Left cardiac atrium (tissue), 4 donors: ENCODE data around the gene GSTCD. TPM values are rescaled to one million over a fixed set of nuclear protein-coding genes. Genes with fewer than 3 reads are reported as not detected.
"Not testable (repeated sequence)": the region's sequence is repeated elsewhere in the genome, so short reads cannot be mapped to it uniquely, and the experiment has no call there.

Source experiments
- ATAC-seq, 2 donors: fragments of 200-7000 bp; cut with Tn5 transposase; one replicate each; pipeline ENCODE4 v1.9.1; 2020; ENCODE audit warnings: mild to moderate bottlenecking in 2 of 2, moderate library complexity in 2 of 2
- DNase-seq: peaks from one replicate; pipeline ENCODE4 v3.0.0-alpha.2; 2020
- intact Hi-C, 2 donors: fragments of 100-400 bp; cut with DNase I; formaldehyde crosslinking; loops; one replicate each; pipeline versions ENCODE4 v1.14.1 to v1.15.1; 2022 to 2023
- total RNA-seq, 2 donors: library from RNA; stranded (reverse); fragmentation: NEBNext Ultra II Directional; extraction: Animal tissue kit (Norgen Biotek cat#: 25700); gene quantifications; one replicate each; pipeline ENCODE4 v1.2.1, GENCODE V29; 2021
- donor health status: DM: no; HTN: yes; CAD: no.
- donor health status: DM: no; HTN: yes; CAD: no; lungs with severe emphysema.
- donor health status: DM: yes; HTN: yes; CAD: no.
- donor health status: Dilated cardiomyopathy.

Gene GSTCD
- total RNA-seq, 2 donors from 2014 or later, result 5.0 to 5.4 TPM

DNA sequence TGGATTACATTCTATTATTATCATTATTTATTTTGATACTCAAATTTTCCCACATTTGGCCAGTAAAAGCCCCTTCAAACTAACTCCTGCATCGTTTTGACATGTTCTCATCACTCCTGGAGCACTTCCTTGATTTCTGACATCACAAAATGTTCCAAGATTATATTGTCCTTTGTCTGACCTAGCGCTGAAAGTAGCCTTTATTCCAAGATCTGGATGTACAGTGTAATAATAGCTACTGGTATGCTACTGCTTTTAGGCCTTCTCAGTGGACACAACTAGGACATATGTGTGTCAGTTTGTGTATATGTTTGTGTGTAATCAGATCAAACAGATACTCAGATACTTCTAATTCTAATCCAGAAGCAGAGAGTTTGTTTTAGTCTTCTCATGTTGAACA, 76.2 kb downstream of the GSTCD start:
- DNase-seq (no peak), ATAC-seq (peak; percentile 38 to 63)
- intact Hi-C loops, result no loop called here

DNA sequence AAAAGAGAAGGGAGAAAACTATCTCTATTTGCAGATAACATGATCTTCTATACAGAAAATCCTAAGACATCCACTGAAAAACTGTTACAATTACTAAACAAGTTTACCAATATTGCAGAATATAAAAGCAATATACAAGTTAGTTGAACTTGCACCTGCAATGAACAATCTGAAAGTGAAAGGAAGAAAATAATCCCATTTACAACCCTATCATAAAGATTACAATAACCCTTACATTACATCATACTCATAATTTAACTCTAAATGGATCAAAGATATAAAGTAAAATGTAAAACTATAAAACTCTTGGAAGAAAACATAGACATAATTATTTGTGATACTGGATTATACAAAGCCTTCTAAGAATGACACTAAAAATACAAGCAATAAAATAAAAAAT, 77.2 kb downstream of the GSTCD start:
- ATAC-seq, result no peak
- intact Hi-C loops, result no loop called here
- no peak for DNase-seq

DNA sequence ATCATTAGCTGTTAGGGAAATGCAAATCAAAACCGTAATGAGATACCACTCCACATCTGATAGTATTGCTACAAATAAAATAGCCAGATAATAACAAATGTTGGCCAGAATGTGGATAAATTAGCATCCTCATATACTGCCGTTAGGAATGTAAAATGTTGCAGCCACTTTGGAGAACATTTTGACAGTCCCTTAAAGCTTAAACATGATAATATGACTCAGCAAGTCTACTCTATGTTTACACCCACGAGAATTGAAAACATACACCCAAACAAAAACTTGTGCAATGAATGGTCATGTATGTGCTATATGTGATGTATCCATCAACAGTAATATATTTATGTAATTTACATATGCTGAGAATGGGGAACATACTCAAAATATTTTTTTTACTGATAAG, 78.2 kb downstream of the GSTCD start:
- intact Hi-C loops, result no loop called here
- no peak for DNase-seq
- ATAC-seq, result no peak

DNA sequence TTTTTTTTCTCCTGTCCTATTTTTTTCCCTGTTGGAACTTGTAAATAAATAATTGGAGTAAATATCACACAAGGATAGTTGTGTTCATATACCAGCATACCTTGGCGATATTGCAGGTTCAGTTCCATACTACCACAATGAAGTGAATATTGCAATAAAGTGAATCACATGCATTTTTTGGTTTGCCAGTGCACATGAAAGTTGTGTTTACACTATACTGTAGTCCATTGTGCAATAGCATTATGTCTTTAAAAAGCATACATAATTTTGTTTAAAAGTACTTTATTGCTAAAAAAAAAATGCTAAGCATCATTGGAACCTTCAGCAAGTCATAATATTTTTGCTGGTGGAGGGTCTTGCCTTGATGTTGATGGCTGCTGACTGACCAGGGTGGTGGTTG, 88.6 kb downstream of the GSTCD start:
- intact Hi-C loops, result no loop called here
- no peak for ATAC-seq

DNA sequence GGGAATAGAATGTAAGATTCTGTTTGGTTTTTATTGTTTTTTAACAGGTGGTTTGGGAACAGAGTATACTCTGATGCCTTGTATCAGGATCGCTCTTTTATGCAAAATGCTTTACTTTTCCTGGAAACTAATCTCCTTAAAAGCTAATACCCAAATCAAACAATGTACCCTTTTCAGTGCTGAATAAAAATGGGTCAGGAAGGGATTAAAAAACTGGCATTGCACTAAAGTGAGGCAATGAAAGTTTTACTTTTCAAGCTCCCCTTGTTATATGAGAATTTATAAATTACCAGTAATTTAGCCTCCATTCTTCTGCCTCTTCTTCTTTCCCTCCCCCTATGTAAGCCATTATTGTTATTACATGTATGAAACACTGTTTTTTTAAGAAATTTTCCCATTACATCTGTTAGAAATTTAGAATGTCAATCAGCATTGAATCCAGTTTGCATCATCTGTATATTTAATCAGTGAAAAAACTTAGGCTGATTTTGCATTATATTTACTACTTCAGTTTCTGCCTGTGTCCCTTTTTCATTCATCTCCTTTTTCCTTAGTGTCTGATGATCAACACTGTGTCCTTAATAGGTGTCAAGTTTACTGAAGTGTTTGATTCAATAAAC, 97.0 kb downstream of the GSTCD start:
- ATAC-seq (no peak), DNase-seq (no peak)
- intact Hi-C loops, result no loop called here

More for the DNA sequence above, 88.6 kb downstream of the GSTCD start:
- DNase-seq, result no peak

DNA sequence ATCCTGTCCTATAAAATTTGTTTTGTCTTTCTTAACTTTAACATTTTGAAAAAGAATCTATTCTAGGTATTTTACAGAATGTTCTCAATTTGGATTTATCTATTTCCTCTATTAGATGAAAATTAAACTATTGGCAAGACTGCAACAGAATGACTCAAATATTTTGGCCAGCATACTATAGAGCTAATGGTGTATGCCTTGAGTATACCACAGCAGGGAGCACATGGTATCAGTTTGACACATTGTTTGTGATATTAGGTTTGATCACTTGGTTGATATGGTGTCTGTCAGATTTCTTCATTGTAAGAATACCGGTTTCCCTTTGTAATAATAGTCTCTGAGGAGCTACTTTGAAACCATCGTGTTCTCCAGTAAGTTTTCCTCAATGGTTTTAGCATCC, 98.9 kb downstream of the GSTCD start:
- DNase-seq (no peak), ATAC-seq (no peak)
- intact Hi-C loops, result no loop called here

DNA sequence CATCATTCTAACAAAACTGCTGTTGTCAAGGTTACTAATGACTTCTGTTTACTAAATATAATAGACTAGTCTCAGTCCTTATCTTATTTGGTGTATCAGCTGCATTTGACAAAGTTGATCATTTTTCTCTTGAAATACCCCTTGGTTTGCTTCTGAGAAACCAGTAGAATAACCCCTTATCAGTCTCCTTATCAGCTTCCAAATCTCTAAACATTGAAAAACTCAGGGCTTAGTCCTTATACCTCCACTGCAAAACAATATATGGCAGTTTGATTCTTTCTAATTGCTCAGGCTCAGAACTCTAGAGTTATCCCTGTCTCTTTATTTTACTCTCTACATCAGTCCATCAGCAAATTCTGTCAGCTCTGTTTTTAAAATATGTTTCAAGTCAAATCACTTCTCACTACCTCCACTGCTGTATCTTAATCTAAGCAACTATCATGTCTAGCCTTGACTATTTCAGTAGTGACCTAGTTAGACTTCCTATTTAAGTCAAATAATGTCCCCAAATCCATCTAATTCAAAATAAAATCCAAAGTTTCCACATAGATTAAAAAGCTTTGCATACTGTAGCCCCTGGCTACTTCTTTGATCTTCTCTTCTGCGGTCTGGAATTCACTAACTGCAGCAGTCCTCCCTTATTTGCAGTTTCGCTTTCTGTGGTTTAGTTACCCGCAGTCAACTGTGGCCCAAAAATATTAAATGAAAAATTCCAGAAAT, 99.6 kb downstream of the GSTCD start:
- no peak for ATAC-seq

DNA sequence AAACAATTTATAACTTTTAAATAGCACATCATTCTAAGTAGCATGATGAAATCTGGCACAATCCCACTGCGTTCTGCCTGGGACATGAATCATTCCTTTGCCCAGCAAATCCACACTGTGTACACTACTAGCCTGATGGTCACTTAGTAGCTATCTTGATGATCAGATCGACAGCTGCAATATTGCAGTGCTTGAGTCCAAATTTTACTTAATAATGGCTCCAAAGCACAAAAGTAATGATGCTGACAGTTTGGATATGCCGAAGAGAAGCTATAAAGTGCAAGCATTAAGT, 100.1 kb downstream of the GSTCD start:
- intact Hi-C loops, result no loop called here
- no peak for DNase-seq
- peak in 1 of 2 donors; percentile 79 for ATAC-seq

More for the DNA sequence above, 99.6 kb downstream of the GSTCD start:
- no peak for DNase-seq
- intact Hi-C loops, result no loop called here

DNA sequence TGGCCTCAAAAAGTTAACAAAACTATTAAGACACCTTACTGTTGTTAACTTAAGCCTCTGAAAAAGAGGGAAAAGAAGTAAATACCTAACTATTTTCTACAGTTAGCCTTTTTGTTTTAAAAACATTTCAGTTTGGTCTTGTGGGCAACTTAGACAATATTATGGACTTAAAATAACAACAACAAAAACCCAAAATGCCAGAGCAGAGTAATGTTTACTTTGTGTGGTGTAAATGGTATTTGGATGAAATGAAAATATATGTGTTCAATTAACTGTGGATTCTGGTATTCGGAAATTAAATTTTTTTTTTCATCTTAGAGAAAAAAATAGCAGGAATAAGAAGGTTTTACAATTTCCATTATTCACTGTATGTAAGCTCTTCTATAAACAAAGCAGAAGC, 107.1 kb downstream of the GSTCD start:
- DNase-seq (no peak), ATAC-seq (no peak)
- intact Hi-C loops, result no loop called here

DNA sequence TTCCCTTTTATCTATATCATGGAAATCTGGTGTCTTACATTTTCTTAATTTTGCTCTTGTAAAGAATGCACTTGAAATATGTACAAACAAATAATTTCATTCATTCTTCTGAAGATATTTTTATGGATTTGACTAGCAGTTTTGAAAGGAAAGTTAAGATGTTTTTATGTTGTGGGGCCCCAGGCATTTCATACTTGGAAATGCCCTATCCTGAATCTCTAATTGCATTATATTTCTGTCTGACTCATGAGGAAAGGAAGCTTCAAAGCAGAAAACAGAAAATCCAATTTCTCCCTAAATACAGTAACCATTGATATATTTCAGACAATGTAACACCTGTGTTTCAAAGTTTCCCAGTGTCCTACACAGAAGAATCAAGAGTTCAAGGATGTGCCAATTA, 113.5 kb downstream of the GSTCD start:
- intact Hi-C loops, result no loop called here
- ATAC-seq (no peak), DNase-seq (no peak)

DNA sequence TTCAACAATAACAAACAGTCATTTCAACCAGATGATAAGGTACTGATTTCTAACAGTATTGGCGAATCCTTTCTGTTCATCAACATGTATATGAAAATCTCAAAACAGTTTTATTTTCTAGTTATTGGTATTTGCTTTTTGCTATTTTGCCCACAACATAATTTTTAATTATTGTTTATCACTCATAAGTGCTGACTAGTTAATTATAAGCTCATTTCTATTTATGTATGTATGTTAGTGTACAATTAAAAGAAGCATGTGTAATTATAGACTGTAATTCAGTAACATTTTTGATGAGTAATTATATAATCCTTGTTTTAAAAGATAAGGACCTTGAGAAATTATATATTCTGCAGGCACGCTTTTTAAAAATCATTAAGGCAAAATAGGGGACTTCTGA, 119.5 kb downstream of the GSTCD start:
- no peak for ATAC-seq
- intact Hi-C loops, result no loop called here
- DNase-seq, result no peak

DNA sequence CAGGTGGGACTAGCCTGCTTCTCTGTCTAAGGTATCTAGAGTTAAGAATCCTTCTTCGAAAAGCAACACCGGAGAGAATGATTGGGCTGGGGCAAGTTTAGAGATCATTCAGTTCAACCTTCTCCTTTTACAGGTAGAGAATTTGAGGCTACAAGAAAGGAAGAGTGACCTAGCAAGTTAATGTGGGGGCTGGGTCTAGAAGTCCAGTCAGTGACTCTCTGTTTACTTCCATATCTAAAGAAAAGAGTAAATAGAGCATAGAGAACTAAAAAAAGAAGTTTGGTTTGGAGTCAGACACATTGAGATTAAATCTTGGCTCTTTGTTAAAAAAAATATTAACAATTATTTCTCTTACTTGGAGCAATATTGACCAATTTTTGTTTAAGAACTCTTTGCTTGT, 122.6 kb downstream of the GSTCD start:
- no peak for ATAC-seq
- intact Hi-C loops, result no loop called here
- no peak for DNase-seq

DNA sequence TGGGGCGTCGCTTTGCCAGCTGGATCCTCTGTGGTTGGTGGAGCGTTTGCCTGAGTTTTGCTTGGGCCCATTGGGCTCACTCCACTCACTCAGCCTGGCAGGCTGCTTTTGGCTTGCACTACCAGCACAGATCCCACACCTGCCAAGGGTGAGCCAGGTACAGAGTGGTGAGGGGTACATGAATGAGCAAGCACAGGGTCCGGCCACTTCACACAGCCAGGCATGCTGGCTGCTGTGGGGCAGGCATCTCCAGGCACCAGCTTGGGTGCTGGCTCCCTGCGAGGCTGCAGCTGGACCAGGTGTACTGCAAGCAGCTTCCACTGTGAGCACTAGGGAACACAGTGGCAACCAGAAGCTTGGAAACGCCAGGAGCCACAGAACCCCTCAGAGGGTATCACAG, 126.6 kb downstream of the GSTCD start:
- intact Hi-C loops, result no loop called here
- no peak for DNase-seq
- no peak for ATAC-seq

DNA sequence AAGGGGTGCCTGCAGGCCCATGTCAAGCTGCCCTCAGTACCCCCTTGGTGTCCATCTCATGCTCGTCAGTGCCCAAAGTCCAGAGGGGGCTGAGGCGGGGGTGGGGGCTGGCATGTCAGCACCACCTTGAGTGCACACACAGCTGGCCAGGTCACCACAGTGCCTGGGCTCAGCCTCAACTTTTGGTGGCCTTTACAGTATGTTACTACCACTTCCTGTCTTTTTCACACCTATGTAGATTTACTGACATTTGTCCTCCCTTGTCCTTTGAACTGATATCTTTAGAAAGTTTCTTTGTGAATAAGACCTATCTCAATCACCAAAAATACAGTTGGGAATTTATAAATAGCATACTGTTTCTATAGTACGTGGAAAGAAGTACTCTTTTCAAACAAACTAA, 128.0 kb downstream of the GSTCD start:
- DNase-seq, result no peak
- ATAC-seq, result no peak
- intact Hi-C loops, result no loop called here

DNA sequence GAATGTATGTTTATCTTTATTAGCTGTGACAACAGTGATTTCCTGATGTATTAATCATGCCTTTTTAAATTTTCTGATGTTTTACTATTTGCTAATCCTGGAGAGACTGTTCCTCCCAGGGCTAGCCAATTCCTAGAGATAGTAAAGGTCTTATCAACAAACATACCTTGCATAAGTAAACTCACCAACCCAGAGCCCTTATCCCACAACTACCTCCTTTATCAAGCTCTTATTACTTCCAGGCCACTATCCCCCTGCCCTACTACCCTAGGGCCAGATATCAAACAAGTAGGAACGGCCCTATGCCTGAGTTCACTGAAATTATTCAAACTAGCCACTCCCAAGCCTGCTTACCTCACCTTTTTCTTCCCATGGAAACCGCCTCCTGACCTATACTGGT, 128.5 kb downstream of the GSTCD start:
- intact Hi-C loops, result no loop called here
- ATAC-seq, result no peak
- no peak for DNase-seq

DNA sequence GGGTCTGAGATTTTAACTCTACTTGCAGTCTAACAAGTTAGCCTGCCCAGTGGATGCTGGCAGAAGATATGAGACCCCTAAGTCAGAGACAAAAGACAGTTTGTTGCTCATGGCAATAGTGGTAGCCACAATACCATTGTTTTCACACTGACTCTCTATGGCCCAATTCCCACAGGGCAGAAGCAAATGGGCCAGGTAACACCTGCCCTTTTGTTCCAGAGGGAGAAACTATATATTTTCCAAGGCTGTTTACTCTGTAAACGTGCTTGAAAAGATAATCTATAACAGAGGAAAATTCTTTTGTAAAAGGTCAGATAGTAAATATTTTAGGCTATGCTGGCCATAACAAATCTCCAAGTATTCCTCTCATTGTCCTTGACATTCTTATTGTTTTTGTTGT, 129.5 kb downstream of the GSTCD start:
- intact Hi-C loops, result no loop called here
- no peak for ATAC-seq
- DNase-seq, result no peak

DNA sequence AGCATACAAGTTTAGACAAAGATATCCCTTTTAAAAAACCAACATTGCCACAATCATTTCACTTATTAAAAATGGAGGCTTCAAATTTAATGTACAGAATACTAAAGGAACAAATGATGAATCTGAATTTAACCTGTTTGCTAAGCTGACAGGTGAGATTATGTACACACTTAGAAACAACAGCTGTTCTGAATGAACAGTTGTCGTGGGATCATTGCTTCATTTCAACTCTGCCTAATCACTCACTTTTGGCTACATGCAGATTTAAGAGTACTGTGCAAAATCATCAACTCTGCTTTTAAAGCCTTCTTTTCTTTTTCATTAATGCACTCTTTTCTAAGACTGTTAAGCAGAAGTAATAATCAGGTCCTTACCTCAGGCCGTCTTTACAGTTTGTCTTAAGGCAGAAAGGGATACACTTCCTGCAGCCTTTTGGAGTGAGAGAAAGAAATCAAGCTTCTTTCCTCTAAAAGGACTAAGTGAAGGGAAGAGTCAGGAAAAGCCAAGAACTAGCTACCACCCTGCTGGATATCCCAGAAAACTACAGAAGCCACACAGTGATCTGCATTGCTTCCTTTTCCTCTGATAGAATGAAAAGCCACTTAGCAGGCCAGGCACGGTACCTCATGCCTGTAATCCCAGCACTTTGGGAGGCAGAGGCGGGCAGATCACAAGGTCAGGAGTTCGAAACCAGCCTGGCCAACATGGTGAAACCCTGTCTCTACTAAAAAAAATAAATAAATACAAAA, 132.0 kb downstream of the GSTCD start:
- ATAC-seq, result no peak
- no peak for DNase-seq
- intact Hi-C loops, result no loop called here

DNA sequence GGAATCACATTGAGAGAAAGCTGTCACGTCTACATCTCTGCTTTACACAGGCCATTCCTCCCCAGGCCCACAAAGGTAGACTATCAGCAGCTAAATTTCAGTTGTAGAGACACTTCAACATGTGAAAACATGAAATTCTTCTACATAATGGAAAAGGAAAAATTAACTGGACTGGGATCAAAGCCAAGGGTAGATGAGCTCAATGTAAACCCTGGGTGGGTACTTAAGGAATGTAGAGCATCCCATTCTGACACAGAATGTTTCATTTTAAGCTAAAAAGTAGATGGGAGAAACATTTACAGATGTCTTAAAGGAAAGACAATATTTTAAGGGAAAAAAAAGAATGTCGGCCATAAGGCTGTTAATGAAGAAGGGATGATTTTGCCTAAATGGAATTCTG, 135.4 kb downstream of the GSTCD start:
- DNase-seq (no peak), ATAC-seq (no peak)
- intact Hi-C loops, result no loop called here

DNA sequence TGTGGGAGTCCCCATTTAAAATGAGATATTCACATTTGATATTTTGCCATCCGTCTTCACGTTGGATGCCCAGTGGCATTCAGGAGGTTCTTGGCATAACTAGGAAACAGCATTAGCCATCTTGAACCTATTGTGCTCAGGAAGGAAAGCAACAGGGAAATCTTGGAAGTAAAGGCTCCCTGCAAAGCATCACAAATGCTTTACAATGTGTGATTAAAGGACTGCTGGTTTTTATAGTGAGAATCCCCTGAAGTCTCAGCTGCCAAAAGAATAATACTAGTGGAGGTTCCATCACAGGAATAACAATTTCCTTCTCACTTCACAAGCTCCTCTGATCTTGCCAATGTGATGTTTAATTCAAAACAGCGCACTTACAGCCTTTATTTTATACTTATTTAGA, 137.0 kb downstream of the GSTCD start:
- ATAC-seq (no peak), DNase-seq (no peak)
- intact Hi-C loops, result no loop called here

DNA sequence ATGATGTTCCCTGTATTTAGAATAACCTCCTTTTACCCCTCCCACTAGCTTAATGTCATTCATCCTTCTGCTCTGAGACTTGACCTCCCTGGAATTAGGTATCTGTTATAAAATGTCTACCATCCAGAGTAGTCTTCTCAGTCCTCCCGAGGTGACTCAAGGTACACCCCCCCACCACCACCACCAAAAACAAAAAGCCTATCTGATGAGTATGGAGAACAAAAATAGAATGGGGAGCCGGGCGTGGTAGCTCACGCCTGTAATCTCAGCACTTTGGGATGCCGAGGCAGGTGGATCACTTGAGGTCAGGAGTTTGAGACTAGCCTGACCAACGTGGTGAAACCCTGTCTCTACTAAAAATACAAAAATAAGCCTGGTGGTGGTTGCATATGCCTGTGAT, 139.8 kb downstream of the GSTCD start:
- DNase-seq, ATAC-seq, intact Hi-C loops: not testable (repeated sequence)

DNA sequence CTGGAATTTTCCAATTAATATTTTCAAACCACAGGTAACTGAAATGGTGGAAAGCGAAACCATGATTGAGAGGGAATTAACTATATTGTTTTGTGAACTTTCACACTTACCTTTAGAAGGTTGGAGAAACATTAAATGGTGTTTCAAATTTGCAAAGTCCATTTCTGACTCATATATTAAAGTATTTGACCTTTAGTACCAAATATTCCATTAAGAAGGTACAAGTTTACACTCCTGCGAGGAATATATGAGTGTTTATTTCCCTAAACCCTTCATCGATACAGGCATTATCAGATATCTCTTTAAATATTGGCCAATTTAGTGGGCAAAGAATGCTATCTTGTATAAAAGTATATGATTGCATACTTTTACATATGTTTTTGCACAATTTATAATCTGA, 142.6 kb downstream of the GSTCD start:
- no peak for ATAC-seq
- no peak for DNase-seq
- intact Hi-C loops, result no loop called here
